PC-9 (cell line): Measurements from ENCODE around the gene ARHGAP42. TPM values are rescaled to one million over a fixed set of nuclear protein-coding genes. Genes with fewer than 3 reads are reported as not detected.
A peak's percentile ranks its signal among the peaks of the same experiment; 100 is the strongest.

Source experiments
- BruUV-seq: library from RNA; stranded (reverse); fragments of 400-500 nt; replicated peaks from 2 replicates; lab custom pipeline; 2021; lab: Mats Ljungman, UMichigan
- CTCF ChIA-PET: fragments of 300-600 bp; sonication (Branson Sonifier 250); formaldehyde crosslinking; loops from one replicate; lab custom pipeline; 2022; ENCODE audit warnings: antibody characterized with exemption; lab: Charles Lee
- POLR2A ChIA-PET: fragments of 300-600 bp; sonication (Branson Sonifier 250); formaldehyde crosslinking; loops from one replicate; lab custom pipeline; 2022; ENCODE audit warnings: antibody characterized with exemption; ENCODE audit not compliant: unreplicated experiment; lab: Charles Lee
- DNase-seq, 2 experiments: peaks; one replicate each; pipeline versions ENCODE4 v3.0.0 to v3.0.0-alpha.2; 2015 to 2022; ENCODE audit warnings: mixed read lengths in 1 of 2
- H2AFZ ChIP-seq: fragments of 200-600 bp; sonication (generic); 2 replicates; pipeline ENCODE4 v1.8.1; 2017; ENCODE audit warnings: antibody characterized with exemption
- H3F3A ChIP-seq: fragments of 200-600 bp; sonication (generic); 2 replicates; pipeline ENCODE4 v1.8.1; 2017; ENCODE audit warnings: antibody characterized with exemption, mild to moderate bottlenecking, low read depth; ENCODE audit not compliant: insufficient read depth
- H3K27ac ChIP-seq: fragments of 200-600 bp; sonication (generic); 2 replicates; pipeline ENCODE4 v1.6.1; 2016; ENCODE audit warnings: mixed run types
- H3K27me3 ChIP-seq: fragments of 200-600 bp; sonication (generic); 2 replicates; pipeline ENCODE4 v1.6.1; 2016; ENCODE audit warnings: low read depth, mixed run types; ENCODE audit not compliant: insufficient read depth
- H3K36me3 ChIP-seq: fragments of 200-600 bp; sonication (generic); 2 replicates; pipeline ENCODE4 v1.6.1; 2016; ENCODE audit warnings: low read depth, mixed run types
- H3K4me1 ChIP-seq: fragments of 200-600 bp; sonication (generic); replicated peaks from 2 replicates; pipeline ENCODE4 v1.6.1; 2016; ENCODE audit warnings: mixed run types; ENCODE audit not compliant: insufficient read depth
- H3K4me2 ChIP-seq: fragments of 200-600 bp; sonication (generic); 2 replicates; pipeline ENCODE4 v1.6.1; 2017; ENCODE audit warnings: mixed run types
- H3K4me3 ChIP-seq: fragments of 200-600 bp; sonication (generic); 2 replicates; pipeline ENCODE4 v1.6.1; 2016; ENCODE audit warnings: mixed run types
- H3K79me2 ChIP-seq: fragments of 200-600 bp; sonication (generic); 2 replicates; pipeline ENCODE4 v1.6.1; 2017; ENCODE audit warnings: low read depth, mixed run types
- H3K9me2 ChIP-seq: fragments of 200-600 bp; sonication (generic); 2 replicates; pipeline ENCODE4 v1.8.1; 2017; ENCODE audit warnings: mild to moderate bottlenecking; ENCODE audit not compliant: insufficient read depth
- H3K9me3 ChIP-seq: fragments of 200-600 bp; sonication (generic); 2 replicates; pipeline ENCODE4 v1.8.1; 2016; ENCODE audit warnings: low read depth; ENCODE audit not compliant: insufficient read depth
- H4K20me1 ChIP-seq: fragments of 200-600 bp; sonication (generic); 2 replicates; pipeline ENCODE4 v1.8.1; 2017; ENCODE audit not compliant: insufficient read depth
- CTCF ChIP-seq: fragments of 200-600 bp; sonication (generic); conservative IDR thresholded peaks from 2 replicates; pipeline ENCODE4 v1.6.1; 2017; ENCODE audit warnings: mixed run types, antibody characterized with exemption, mild to moderate bottlenecking, moderate library complexity
- EZH2 ChIP-seq: fragments of 200-600 bp; sonication (generic); IDR thresholded peaks from 2 replicates; pipeline ENCODE4 v1.8.0; 2017; ENCODE audit warnings: antibody characterized with exemption, low read depth
- intact Hi-C: fragments of 100-400 bp; cut with micrococcal nuclease; formaldehyde crosslinking; loops from one replicate; pipeline ENCODE4 v1.10.0; 2022; ENCODE audit not compliant: unreplicated experiment
- total RNA-seq: library from RNA; stranded (reverse); gene quantifications from 2 replicates; pipeline ENCODE4 v1.2.3, GENCODE V29; 2021

ARHGAP42 gene
- total RNA-seq, 1 experiment from 2014 or later: 12.8 TPM

GRCh38 chr11:100932474-100933100 is 245.5 kb downstream of the ARHGAP42 start:
- H3K36me3 ChIP-seq: no peaks in the 10 kb centered on the region
- H4K20me1 ChIP-seq: no peaks in the 10 kb centered on the region
- no peaks in the 10 kb centered on the region for H3K9me2 ChIP-seq
- ChIA-PET POLR2A (no interaction called here), CTCF (interaction anchor here (0.5 to 0.6 kb wide), 2 partner anchors 88 to 505 kb away, joined by 4 read pairs; no protein-coding TSS in a partner anchor)
- BruUV-seq: no TSS peak
- no peaks in the 10 kb centered on the region for H3K9me3 ChIP-seq
- DNase-seq: peak in 1 of 2 experiments; percentile 67
- H3K4me2 ChIP-seq: no peak overlapping the region
- no peak overlapping the region for H2AFZ ChIP-seq
- H3K27ac ChIP-seq: no peak overlapping the region
- intact Hi-C loops: loop anchor here (5.0 kb wide), 1 partner anchor 505 kb away; no protein-coding TSS in a partner anchor
- no peaks in the 10 kb centered on the region for H3K27me3 ChIP-seq
- H3K4me1 ChIP-seq: peaks cover 22% of the 10 kb centered on the region
- H3K4me3 ChIP-seq: no peak overlapping the region
- TF ChIP-seq CTCF (peak; percentile 79), EZH2 (no peak)
- H3F3A ChIP-seq: peaks cover 13% of the 10 kb centered on the region; the same call in 1 of the 2 replicates
- no peaks in the 10 kb centered on the region for H3K79me2 ChIP-seq

- intact Hi-C loops: no loop called here
- Histone ChIP-seq H3K27me3 (no peaks in the 10 kb centered on the region), H3K4me1 (0 out of 2 replicates have a peak, but pooled peaks cover 3% of the 10 kb centered on the region), H3K9me3 (no peaks in the 10 kb centered on the region), H3K9me2 (no peaks in the 10 kb centered on the region), H3F3A (no peaks in the 10 kb centered on the region), H3K27ac (no peak overlapping the region), H3K4me2 (no peak overlapping the region), H3K4me3 (no peak overlapping the region), H3K36me3 (no peaks in the 10 kb centered on the region), H3K79me2 (no peaks in the 10 kb centered on the region), H2AFZ (no peak overlapping the region), H4K20me1 (no peaks in the 10 kb centered on the region)
- BruUV-seq: no TSS peak
- ChIA-PET CTCF (no interaction called here), POLR2A (no interaction called here)
- TF ChIP-seq EZH2 (no peak), CTCF (no peak)
- peak in 1 of 2 experiments; percentile 20 for DNase-seq
Measured at GRCh38 chr11:100936781-100937180, 249.7 kb downstream of the ARHGAP42 start.

- H2AFZ ChIP-seq: no peak overlapping the region
- no peak overlapping the region for H3K4me2 ChIP-seq
- intact Hi-C loops: no loop called here
- no peaks in the 10 kb centered on the region for H3K36me3 ChIP-seq
- H3K4me3 ChIP-seq: no peak overlapping the region
- H3K9me2 ChIP-seq: no peaks in the 10 kb centered on the region
- CTCF ChIA-PET: no interaction called here
- TF ChIP-seq CTCF (no peak), EZH2 (no peak)
- no peaks in the 10 kb centered on the region for H3K9me3 ChIP-seq
- no peak overlapping the region for H3K27ac ChIP-seq
- no peaks in the 10 kb centered on the region for H3F3A ChIP-seq
- no peak for DNase-seq
- POLR2A ChIA-PET: no interaction called here
- no peaks in the 10 kb centered on the region for H3K4me1 ChIP-seq
- no TSS peak for BruUV-seq
- H3K27me3 ChIP-seq: no peaks in the 10 kb centered on the region
- H3K79me2 ChIP-seq: no peaks in the 10 kb centered on the region
- no peaks in the 10 kb centered on the region for H4K20me1 ChIP-seq
Measured at GRCh38 chr11:100939571-100939970, 252.5 kb downstream of the ARHGAP42 start.
